ENCODE data around the gene HERC5. TPM values are rescaled to one million over a fixed set of nuclear protein-coding genes. Genes with fewer than 3 reads are reported as not detected.

Gene HERC5
- total and polyA plus RNA-seq, 2 donors (not counting 1 experiment from before 2014, with no cell fraction given) = 0.23 to 3.3 TPM

DNA sequence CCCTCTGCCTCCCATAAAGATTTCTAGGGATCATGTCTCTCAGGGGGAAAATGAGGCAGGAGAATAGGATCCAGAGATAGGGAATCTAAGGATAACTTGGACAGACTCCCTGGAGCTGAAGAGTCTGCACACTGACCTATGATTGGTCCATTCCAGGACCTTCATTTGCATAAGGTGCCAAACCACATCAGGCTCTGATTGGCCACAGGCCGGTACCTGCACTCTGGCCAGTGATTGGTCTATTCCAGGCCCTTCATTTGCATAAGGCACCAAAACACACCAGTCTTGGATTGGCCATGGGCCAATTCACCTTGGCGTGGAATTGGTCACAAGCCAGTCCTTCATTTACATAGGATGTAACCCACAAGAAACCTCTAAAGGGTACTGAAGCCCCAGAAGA is 4.0 kb upstream of the HERC5 start:
- Histone ChIP-seq H3K4me2 (ENCODE audit: extremely low read depth, insufficient read depth, low read length) (no peak overlapping the region), H3K4me1 (ENCODE audit: control insufficient read depth, extremely low read depth, insufficient read depth, low read length) (no peaks in the 10 kb centered on the region), H3K27ac (ENCODE audit: insufficient read depth, low read length) (no peak overlapping the region), H2AFZ (ENCODE audit: low read length) (no peak overlapping the region), H3K36me3 (ENCODE audit: control insufficient read depth, insufficient read depth, low read length) (no peaks in the 10 kb centered on the region), H3K9ac (ENCODE audit: insufficient read depth, low read length) (no peak overlapping the region), H3K4me3 (replicated peaks in 1 of 4; ENCODE audit: control extremely low read depth in 1 of 4, insufficient read depth in 1 of 4, low read depth in 3 of 4, low read length in 4 of 4) (no peak overlapping the region), H3K79me2 (ENCODE audit: control insufficient read depth, insufficient read depth, low read length) (no peaks in the 10 kb centered on the region), H3K27me3 (ENCODE audit: control insufficient read depth, insufficient read depth, low read length) (peaks cover 7% of the 10 kb centered on the region), H4K20me1 (ENCODE audit: control insufficient read depth, extremely low read depth, insufficient read depth, low read length) (no peaks in the 10 kb centered on the region), H3K9me3 (ENCODE audit: control insufficient read depth, insufficient read depth, low read depth, low read length) (no peaks in the 10 kb centered on the region)
- no peak for TF ChIP-seq EZH2 (IDR thresholded peaks at IDR 0.05; ENCODE audit: low read length, missing control alignments)
- TF ChIP-seq CTCF (conservative IDR thresholded peaks at IDR 0.05 in 1 of 2, IDR thresholded peaks at IDR 0.05 in 1 of 2; ENCODE audit: low read depth in 1 of 2, low read length in 2 of 2) = no peak
- DNase-seq (ENCODE audit: low read depth in 2 of 2) = no peak

DNA sequence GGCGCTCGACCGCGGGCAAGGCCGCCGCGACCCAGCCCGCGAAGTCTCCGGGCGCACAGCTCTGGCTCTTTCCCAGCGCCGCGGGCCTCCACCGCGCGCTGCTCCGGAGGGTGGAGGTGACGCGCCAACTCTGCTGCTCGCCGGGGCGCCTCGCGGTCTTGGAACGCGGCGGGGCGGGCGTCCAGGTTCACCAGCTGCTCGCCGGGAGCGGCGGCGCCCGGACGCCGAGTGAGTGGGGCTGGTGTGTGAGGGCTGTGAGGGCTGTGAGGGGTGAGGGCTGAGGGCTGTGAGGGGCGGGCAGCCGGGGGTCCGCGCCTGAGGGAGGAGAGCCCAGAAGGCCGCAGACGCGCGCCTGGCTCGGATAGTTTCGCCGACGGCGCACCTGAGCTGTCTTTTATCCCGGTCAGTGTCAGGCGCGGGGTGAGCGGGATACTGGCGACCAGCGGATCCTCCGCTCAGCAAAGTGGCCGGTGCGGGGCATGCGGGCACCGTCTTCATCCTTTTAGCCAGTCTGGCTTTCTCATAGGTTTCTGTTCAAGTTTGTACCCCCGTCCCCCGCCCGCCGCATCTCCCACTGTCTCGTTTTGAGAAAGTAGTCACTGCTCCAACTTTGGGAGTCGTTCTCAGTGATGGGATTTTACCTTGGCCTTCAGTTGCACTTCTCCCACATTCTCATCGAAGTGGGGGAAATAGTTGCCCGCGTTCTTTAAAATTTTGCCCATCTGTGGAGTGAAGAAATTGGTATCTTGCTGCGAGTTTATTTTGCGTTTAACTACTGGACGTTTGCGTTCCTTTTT is 586 bp downstream of the HERC5 start:
- no peaks in the 10 kb centered on the region for H4K20me1 ChIP-seq (ENCODE audit: control insufficient read depth, extremely low read depth, insufficient read depth, low read length)
- TF ChIP-seq CTCF (conservative IDR thresholded peaks at IDR 0.05 in 1 of 2, IDR thresholded peaks at IDR 0.05 in 1 of 2; ENCODE audit: low read depth in 1 of 2, low read length in 2 of 2) (no peak), EZH2 (IDR thresholded peaks at IDR 0.05; ENCODE audit: low read length, missing control alignments) (peak; percentile 82)
- H3K4me1 ChIP-seq (ENCODE audit: control insufficient read depth, extremely low read depth, insufficient read depth, low read length) = no peaks in the 10 kb centered on the region
- DNase-seq (ENCODE audit: low read depth in 2 of 2) = peak in 1 of 2 donors; percentile 38
- H3K27me3 ChIP-seq (ENCODE audit: control insufficient read depth, insufficient read depth, low read length) = peaks cover 7% of the 10 kb centered on the region
- no peaks in the 10 kb centered on the region for H3K9me3 ChIP-seq (ENCODE audit: control insufficient read depth, insufficient read depth, low read depth, low read length)
- peak overlapping the region; percentile 0 for H2AFZ ChIP-seq (ENCODE audit: low read length)
- no peak overlapping the region for H3K9ac ChIP-seq (ENCODE audit: insufficient read depth, low read length)
- H3K36me3 ChIP-seq (ENCODE audit: control insufficient read depth, insufficient read depth, low read length) = no peaks in the 10 kb centered on the region
- no peak overlapping the region for H3K27ac ChIP-seq (ENCODE audit: insufficient read depth, low read length)
- H3K4me2 ChIP-seq (ENCODE audit: extremely low read depth, insufficient read depth, low read length) = peak overlapping the region; percentile 34
- peak overlapping the region; percentile 6 to 76 (median 58) for H3K4me3 ChIP-seq (replicated peaks in 1 of 4; ENCODE audit: control extremely low read depth in 1 of 4, insufficient read depth in 1 of 4, low read depth in 3 of 4, low read length in 4 of 4)
- H3K79me2 ChIP-seq (ENCODE audit: control insufficient read depth, insufficient read depth, low read length) = no peaks in the 10 kb centered on the region

GRCh38 chr4:88458104-88458740 is 1.3 kb downstream of the HERC5 start:
- peak in 1 of 2 donors; percentile 17 for DNase-seq (ENCODE audit: low read depth in 2 of 2)

More at GRCh38 chr4:88458104-88458740, 1.3 kb downstream of the HERC5 start:
- no peaks in the 10 kb centered on the region for H3K4me1 ChIP-seq (ENCODE audit: control insufficient read depth, extremely low read depth, insufficient read depth, low read length)
- H3K9ac ChIP-seq (ENCODE audit: insufficient read depth, low read length) = no peak overlapping the region
- no peak overlapping the region for H3K4me2 ChIP-seq (ENCODE audit: extremely low read depth, insufficient read depth, low read length)
- H3K79me2 ChIP-seq (ENCODE audit: control insufficient read depth, insufficient read depth, low read length) = no peaks in the 10 kb centered on the region
- no peak overlapping the region for H2AFZ ChIP-seq (ENCODE audit: low read length)
- H3K9me3 ChIP-seq (ENCODE audit: control insufficient read depth, insufficient read depth, low read depth, low read length) = no peaks in the 10 kb centered on the region
- no peaks in the 10 kb centered on the region for H4K20me1 ChIP-seq (ENCODE audit: control insufficient read depth, extremely low read depth, insufficient read depth, low read length)
- no peak for TF ChIP-seq EZH2 (IDR thresholded peaks at IDR 0.05; ENCODE audit: low read length, missing control alignments)
- TF ChIP-seq CTCF (conservative IDR thresholded peaks at IDR 0.05 in 1 of 2, IDR thresholded peaks at IDR 0.05 in 1 of 2; ENCODE audit: low read depth in 1 of 2, low read length in 2 of 2) = no peak
- no peak overlapping the region for H3K4me3 ChIP-seq (replicated peaks in 1 of 4; ENCODE audit: control extremely low read depth in 1 of 4, insufficient read depth in 1 of 4, low read depth in 3 of 4, low read length in 4 of 4)
- no peaks in the 10 kb centered on the region for H3K36me3 ChIP-seq (ENCODE audit: control insufficient read depth, insufficient read depth, low read length)
- no peak overlapping the region for H3K27ac ChIP-seq (ENCODE audit: insufficient read depth, low read length)
- H3K27me3 ChIP-seq (ENCODE audit: control insufficient read depth, insufficient read depth, low read length) = peaks cover 7% of the 10 kb centered on the region
